ENCODE results near the gene TUNAR.

TUNAR gene

GRCh38 chr14:95885866-95886265 lies 9.2 kb downstream of the TUNAR start:
- H3K27me3 ChIP-seq (ENCODE audit: insufficient read depth, low read length, poor library complexity, severe bottlenecking), result no peaks in the 10 kb centered on the region
- no peaks in the 10 kb centered on the region for H3F3A ChIP-seq (ENCODE audit: low read depth)
- no peak overlapping the region for H3K9ac ChIP-seq (ENCODE audit: low read depth, low read length, poor library complexity, severe bottlenecking)
- no peak overlapping the region for H3K4me3 ChIP-seq (ENCODE audit: low read length, poor library complexity, severe bottlenecking)
- H4K20me1 ChIP-seq (ENCODE audit: insufficient read depth, low read length, poor library complexity, severe bottlenecking), result no peaks in the 10 kb centered on the region
- no peak for TF ChIP-seq CTCF (conservative IDR thresholded peaks at IDR 0.05; ENCODE audit: low read length)
- TF ChIP-seq EZH2phosphoT487 (IDR thresholded peaks at IDR 0.05; ENCODE audit: borderline replicate concordance), result no peak
- no peaks in the 10 kb centered on the region for H3K79me2 ChIP-seq (ENCODE audit: insufficient read depth, low read length)
- H3K9me2 ChIP-seq (replicated peaks; ENCODE audit: low read depth, low read length), result no peaks in the 10 kb centered on the region
- no peaks in the 10 kb centered on the region for H3K36me3 ChIP-seq (ENCODE audit: insufficient read depth, low read length)
- H2AFZ ChIP-seq (ENCODE audit: low read length), result no peak overlapping the region
- no peak overlapping the region for H3K4me2 ChIP-seq (ENCODE audit: low read depth, low read length, poor library complexity, severe bottlenecking)
- peaks cover 3% of the 10 kb centered on the region for H3K4me1 ChIP-seq (ENCODE audit: insufficient read depth, low read length, poor library complexity, severe bottlenecking)
- H3K9me3 ChIP-seq (ENCODE audit: insufficient read depth, low read depth, low read length), result no peaks in the 10 kb centered on the region

- Histone ChIP-seq H3K27me3 (ENCODE audit: insufficient read depth, low read length, poor library complexity, severe bottlenecking) (no peaks in the 10 kb centered on the region), H3K36me3 (ENCODE audit: insufficient read depth, low read length) (no peaks in the 10 kb centered on the region), H3K9ac (ENCODE audit: low read depth, low read length, poor library complexity, severe bottlenecking) (no peak overlapping the region), H3K9me2 (replicated peaks; ENCODE audit: low read depth, low read length) (no peaks in the 10 kb centered on the region), H3K79me2 (ENCODE audit: insufficient read depth, low read length) (no peaks in the 10 kb centered on the region), H3K4me2 (ENCODE audit: low read depth, low read length, poor library complexity, severe bottlenecking) (no peak overlapping the region), H3K4me3 (ENCODE audit: low read length, poor library complexity, severe bottlenecking) (no peak overlapping the region), H4K20me1 (ENCODE audit: insufficient read depth, low read length, poor library complexity, severe bottlenecking) (no peaks in the 10 kb centered on the region), H3K9me3 (ENCODE audit: insufficient read depth, low read depth, low read length) (no peaks in the 10 kb centered on the region), H3F3A (ENCODE audit: low read depth) (no peaks in the 10 kb centered on the region), H2AFZ (ENCODE audit: low read length) (no peak overlapping the region), H3K4me1 (ENCODE audit: insufficient read depth, low read length, poor library complexity, severe bottlenecking) (peaks cover 3% of the 10 kb centered on the region)
- no peak for TF ChIP-seq EZH2phosphoT487 (IDR thresholded peaks at IDR 0.05; ENCODE audit: borderline replicate concordance)
Measured at GRCh38 chr14:95886366-95887056, 9.9 kb downstream of the TUNAR start.

GRCh38 chr14:95887351-95887750 lies 10.7 kb downstream of the TUNAR start:
- Histone ChIP-seq H3K9me3 (ENCODE audit: insufficient read depth, low read depth, low read length) (no peaks in the 10 kb centered on the region), H3K36me3 (ENCODE audit: insufficient read depth, low read length) (no peaks in the 10 kb centered on the region), H3K4me2 (ENCODE audit: low read depth, low read length, poor library complexity, severe bottlenecking) (no peak overlapping the region), H3K9me2 (replicated peaks; ENCODE audit: low read depth, low read length) (no peaks in the 10 kb centered on the region), H3K4me1 (ENCODE audit: insufficient read depth, low read length, poor library complexity, severe bottlenecking) (peaks cover 3% of the 10 kb centered on the region), H4K20me1 (ENCODE audit: insufficient read depth, low read length, poor library complexity, severe bottlenecking) (no peaks in the 10 kb centered on the region), H3K9ac (ENCODE audit: low read depth, low read length, poor library complexity, severe bottlenecking) (no peak overlapping the region), H3K79me2 (ENCODE audit: insufficient read depth, low read length) (no peaks in the 10 kb centered on the region), H3K4me3 (ENCODE audit: low read length, poor library complexity, severe bottlenecking) (no peak overlapping the region), H2AFZ (ENCODE audit: low read length) (no peak overlapping the region), H3K27me3 (ENCODE audit: insufficient read depth, low read length, poor library complexity, severe bottlenecking) (no peaks in the 10 kb centered on the region), H3F3A (ENCODE audit: low read depth) (no peaks in the 10 kb centered on the region)
- TF ChIP-seq CTCF (conservative IDR thresholded peaks at IDR 0.05; ENCODE audit: low read length), result no peak
- no peak for TF ChIP-seq EZH2phosphoT487 (IDR thresholded peaks at IDR 0.05; ENCODE audit: borderline replicate concordance)

Data from Loucy (cell line).